ENCODE data around the gene NALCN. TPM values are rescaled to one million over a fixed set of nuclear protein-coding genes. Genes with fewer than 3 reads are reported as not detected.

Gene NALCN
- total RNA-seq, 5 donors from 2014 or later (not counting 1 experiment from before 2014, with no cell fraction given): not detected

DNA sequence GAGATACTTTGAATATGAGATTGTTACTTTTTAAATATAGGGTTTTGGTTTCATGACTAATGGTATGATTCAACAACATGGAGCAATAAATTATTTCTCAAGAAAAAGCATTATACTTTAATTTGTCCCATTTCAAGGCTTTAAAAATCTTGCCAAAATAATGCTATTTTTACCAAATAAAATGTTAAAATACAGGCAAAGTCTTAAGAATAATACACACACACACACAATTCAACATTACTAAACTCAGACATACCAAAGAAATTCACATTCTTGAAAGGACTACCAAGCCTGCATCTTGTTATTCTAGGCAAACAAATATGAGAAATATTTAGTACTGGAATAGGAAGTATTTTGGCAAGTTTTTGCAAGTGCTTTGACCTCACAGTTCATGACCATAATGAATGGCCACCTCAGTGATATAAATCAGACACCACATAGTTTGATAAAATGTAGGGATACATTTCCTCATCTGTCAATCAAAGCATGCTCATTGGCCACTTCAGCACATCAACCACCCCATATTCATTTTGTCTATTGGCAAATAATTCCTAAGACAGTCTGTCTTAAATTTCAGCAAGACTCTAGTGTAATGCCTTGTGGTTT lies 107.2 kb downstream of the NALCN start:
- no peaks in the 10 kb centered on the region for H3K36me3 Mint-ChIP-seq
- H3K9me3 Mint-ChIP-seq: peaks cover 0 to 5% (median 0%) of the 10 kb centered on the region in 3 donors
- no peak overlapping the region for H3K4me3 Mint-ChIP-seq
- ATAC-seq (replicated peaks in 1 of 4) (no peak), DNase-seq (no peak)
- H3K27ac ChIP-seq (ENCODE audit: low read length): no peak overlapping the region
- no peaks in the 10 kb centered on the region for H3K9me3 ChIP-seq
- no peaks in the 10 kb centered on the region for H3K27me3 Mint-ChIP-seq
- ChIA-PET CTCF (no interaction called here), POLR2A (no interaction called here)
- H3K4me1 ChIP-seq (ENCODE audit: control insufficient read depth in 1 of 2, extremely low read depth in 1 of 2, insufficient read depth in 2 of 2, low read length in 2 of 2): no peaks in the 10 kb centered on the region
- H3K36me3 ChIP-seq (ENCODE audit: control insufficient read depth in 2 of 2, extremely low read depth in 1 of 2, insufficient read depth in 1 of 2, low read length in 1 of 2): no peaks in the 10 kb centered on the region
- no peak overlapping the region for H3K4me3 ChIP-seq (ENCODE audit: control insufficient read depth in 1 of 2, extremely low read depth in 1 of 2, low read length in 1 of 2)
- no peaks in the 10 kb centered on the region for H3K4me1 Mint-ChIP-seq
- peaks cover 0 to 8% of the 10 kb centered on the region in 2 experiments for H3K27me3 ChIP-seq (replicated peaks in 1 of 2; ENCODE audit: control insufficient read depth in 2 of 2, extremely low read depth in 1 of 2, insufficient read depth in 2 of 2, low read length in 1 of 2)
- H3K27ac Mint-ChIP-seq: no peak overlapping the region

GRCh38 chr13:101308247-101309013 lies 107.9 kb downstream of the NALCN start:
- 71% methylated on average over 1 of the region's 4 CpGs for WGBS (ENCODE audit: insufficient coverage)

DNA sequence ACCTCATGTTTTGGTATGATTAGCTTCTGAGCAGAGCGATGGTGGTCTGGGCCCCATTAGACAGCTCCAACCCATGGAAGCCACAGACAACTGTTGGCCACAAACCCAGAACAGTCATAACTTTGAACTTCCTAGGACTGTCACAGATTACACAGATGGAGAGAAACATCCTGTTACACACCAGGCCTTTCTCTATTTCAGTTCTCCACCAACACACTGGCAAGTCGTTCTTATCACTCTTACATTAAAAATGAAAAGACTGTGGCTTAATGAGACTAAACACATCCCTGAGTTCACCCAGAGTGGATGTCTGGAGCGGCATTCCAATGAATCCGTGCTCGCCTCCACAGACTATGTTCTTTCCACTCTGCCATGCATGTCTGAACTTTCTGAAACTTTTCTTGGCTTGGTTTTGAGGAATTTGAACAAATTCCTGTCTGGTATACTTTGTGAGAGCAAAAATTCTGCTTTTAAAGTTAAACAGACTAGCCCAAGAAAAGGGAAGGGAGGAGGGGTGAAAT lies 109.1 kb downstream of the NALCN start:
- H3K4me3 Mint-ChIP-seq: no peak overlapping the region
- H3K36me3 ChIP-seq (ENCODE audit: control insufficient read depth in 2 of 2, extremely low read depth in 1 of 2, insufficient read depth in 1 of 2, low read length in 1 of 2): no peaks in the 10 kb centered on the region
- H3K36me3 Mint-ChIP-seq: no peaks in the 10 kb centered on the region
- ChIA-PET POLR2A (no interaction called here), CTCF (no interaction called here)
- peaks cover 0 to 5% (median 0%) of the 10 kb centered on the region in 3 donors for H3K9me3 Mint-ChIP-seq
- no peaks in the 10 kb centered on the region for H3K4me1 Mint-ChIP-seq
- no peak overlapping the region for H3K27ac ChIP-seq (ENCODE audit: low read length)
- H3K27me3 Mint-ChIP-seq: no peaks in the 10 kb centered on the region
- no peaks in the 10 kb centered on the region for H3K9me3 ChIP-seq
- no peaks in the 10 kb centered on the region for H3K4me1 ChIP-seq (ENCODE audit: control insufficient read depth in 1 of 2, extremely low read depth in 1 of 2, insufficient read depth in 2 of 2, low read length in 2 of 2)
- no peak for DNase-seq
- no peak overlapping the region for H3K4me3 ChIP-seq (ENCODE audit: control insufficient read depth in 1 of 2, extremely low read depth in 1 of 2, low read length in 1 of 2)
- peaks cover 0 to 8% of the 10 kb centered on the region in 2 experiments for H3K27me3 ChIP-seq (replicated peaks in 1 of 2; ENCODE audit: control insufficient read depth in 2 of 2, extremely low read depth in 1 of 2, insufficient read depth in 2 of 2, low read length in 1 of 2)
- WGBS (ENCODE audit: insufficient coverage): no CpG with 5 or more reads among the region's 5 CpGs
- no peak overlapping the region for H3K27ac Mint-ChIP-seq
- no peak for ATAC-seq (replicated peaks in 1 of 4)

More at GRCh38 chr13:101308247-101309013, 107.9 kb downstream of the NALCN start:
- Histone ChIP-seq H3K4me1 (ENCODE audit: control insufficient read depth in 1 of 2, extremely low read depth in 1 of 2, insufficient read depth in 2 of 2, low read length in 2 of 2) (no peaks in the 10 kb centered on the region), H3K36me3 (ENCODE audit: control insufficient read depth in 2 of 2, extremely low read depth in 1 of 2, insufficient read depth in 1 of 2, low read length in 1 of 2) (no peaks in the 10 kb centered on the region), H3K27me3 (replicated peaks in 1 of 2; ENCODE audit: control insufficient read depth in 2 of 2, extremely low read depth in 1 of 2, insufficient read depth in 2 of 2, low read length in 1 of 2) (peaks cover 0 to 8% of the 10 kb centered on the region in 2 experiments), H3K9me3 (no peaks in the 10 kb centered on the region), H3K4me3 (ENCODE audit: control insufficient read depth in 1 of 2, extremely low read depth in 1 of 2, low read length in 1 of 2) (no peak overlapping the region), H3K27ac (ENCODE audit: low read length) (no peak overlapping the region)
- DNase-seq (no peak), ATAC-seq (replicated peaks in 1 of 4) (no peak)
- Mint-ChIP-seq H3K27ac (no peak overlapping the region), H3K36me3 (no peaks in the 10 kb centered on the region), H3K4me1 (no peaks in the 10 kb centered on the region), H3K27me3 (no peaks in the 10 kb centered on the region), H3K4me3 (no peak overlapping the region), H3K9me3 (peaks cover 0 to 5% (median 0%) of the 10 kb centered on the region in 3 donors)
- POLR2A ChIA-PET: no interaction called here
- CTCF ChIA-PET: no interaction called here

GRCh38 chr13:101306773-101307172 lies 109.5 kb downstream of the NALCN start:
- Mint-ChIP-seq H3K4me3 (no peak overlapping the region), H3K9me3 (peaks cover 0 to 5% (median 0%) of the 10 kb centered on the region in 3 donors), H3K27me3 (no peaks in the 10 kb centered on the region), H3K36me3 (no peaks in the 10 kb centered on the region), H3K27ac (no peak overlapping the region), H3K4me1 (no peaks in the 10 kb centered on the region)
- H3K27ac ChIP-seq (ENCODE audit: low read length): no peak overlapping the region
- ATAC-seq (replicated peaks in 1 of 4) (no peak), DNase-seq (no peak)
- H3K9me3 ChIP-seq: no peaks in the 10 kb centered on the region
- peaks cover 0 to 8% of the 10 kb centered on the region in 2 experiments for H3K27me3 ChIP-seq (replicated peaks in 1 of 2; ENCODE audit: control insufficient read depth in 2 of 2, extremely low read depth in 1 of 2, insufficient read depth in 2 of 2, low read length in 1 of 2)
- H3K36me3 ChIP-seq (ENCODE audit: control insufficient read depth in 2 of 2, extremely low read depth in 1 of 2, insufficient read depth in 1 of 2, low read length in 1 of 2): no peaks in the 10 kb centered on the region
- CTCF ChIA-PET: no interaction called here
- POLR2A ChIA-PET: interaction anchor here in 1 of 2 donors (0.6 kb wide), 1 partner anchor 207 kb away, joined by 3 read pairs; no protein-coding TSS in a partner anchor
- H3K4me1 ChIP-seq (ENCODE audit: control insufficient read depth in 1 of 2, extremely low read depth in 1 of 2, insufficient read depth in 2 of 2, low read length in 2 of 2): no peaks in the 10 kb centered on the region
- WGBS (ENCODE audit: insufficient coverage): no CpG with 5 or more reads among the region's 3 CpGs
- H3K4me3 ChIP-seq (ENCODE audit: control insufficient read depth in 1 of 2, extremely low read depth in 1 of 2, low read length in 1 of 2): no peak overlapping the region

GRCh38 chr13:101305981-101306411 lies 110.3 kb downstream of the NALCN start:
- no peaks in the 10 kb centered on the region for H3K4me1 ChIP-seq (ENCODE audit: control insufficient read depth in 1 of 2, extremely low read depth in 1 of 2, insufficient read depth in 2 of 2, low read length in 2 of 2)
- H3K4me3 Mint-ChIP-seq: no peak overlapping the region
- no peak overlapping the region for H3K27ac Mint-ChIP-seq
- ChIA-PET CTCF (no interaction called here), POLR2A (interaction anchor here (0.6 kb wide), 2 partner anchors 207 to 1130 kb away, joined by 3 to 11 read pairs; no protein-coding TSS in a partner anchor)
- no peaks in the 10 kb centered on the region for H3K36me3 Mint-ChIP-seq
- 64% methylated on average over 6 of the region's 6 CpGs for WGBS (ENCODE audit: insufficient coverage)
- H3K36me3 ChIP-seq (ENCODE audit: control insufficient read depth in 2 of 2, extremely low read depth in 1 of 2, insufficient read depth in 1 of 2, low read length in 1 of 2): no peaks in the 10 kb centered on the region
- H3K4me1 Mint-ChIP-seq: no peaks in the 10 kb centered on the region
- H3K27me3 Mint-ChIP-seq: peaks cover 0 to 2% of the 10 kb centered on the region in 2 donors
- peaks cover 0 to 8% of the 10 kb centered on the region in 2 experiments for H3K27me3 ChIP-seq (replicated peaks in 1 of 2; ENCODE audit: control insufficient read depth in 2 of 2, extremely low read depth in 1 of 2, insufficient read depth in 2 of 2, low read length in 1 of 2)
- H3K4me3 ChIP-seq (ENCODE audit: control insufficient read depth in 1 of 2, extremely low read depth in 1 of 2, low read length in 1 of 2): no peak overlapping the region
- DNase-seq (no peak), ATAC-seq (replicated peaks in 1 of 4) (no peak)
- no peak overlapping the region for H3K27ac ChIP-seq (ENCODE audit: low read length)
- peaks cover 0 to 5% (median 0%) of the 10 kb centered on the region in 3 donors for H3K9me3 Mint-ChIP-seq
- H3K9me3 ChIP-seq: no peaks in the 10 kb centered on the region

DNA sequence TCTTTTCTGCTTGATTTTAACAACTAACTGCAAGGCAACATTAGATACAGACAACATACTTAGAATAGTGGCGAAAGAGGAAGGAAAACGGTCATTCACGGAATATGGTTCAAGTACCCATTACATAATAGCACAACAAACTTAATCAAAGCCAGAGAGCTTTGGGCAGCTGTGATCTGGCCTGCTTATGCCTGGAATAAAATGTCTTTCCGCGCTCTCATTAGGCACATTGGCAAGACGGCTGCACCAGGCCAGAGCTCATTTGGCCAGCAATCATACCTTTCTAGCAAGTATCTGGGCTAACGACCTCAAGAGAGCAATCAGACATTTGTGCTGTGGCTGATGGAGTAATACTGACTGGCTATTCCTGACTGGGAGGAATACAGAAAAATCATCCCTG lies 112.8 kb downstream of the NALCN start:
- no peaks in the 10 kb centered on the region for H3K9me3 Mint-ChIP-seq
- Histone ChIP-seq H3K27ac (ENCODE audit: low read length) (no peak overlapping the region), H3K27me3 (replicated peaks in 1 of 2; ENCODE audit: control insufficient read depth in 2 of 2, extremely low read depth in 1 of 2, insufficient read depth in 2 of 2, low read length in 1 of 2) (peaks cover 0 to 8% of the 10 kb centered on the region in 2 experiments), H3K4me3 (ENCODE audit: control insufficient read depth in 1 of 2, extremely low read depth in 1 of 2, low read length in 1 of 2) (no peak overlapping the region), H3K36me3 (ENCODE audit: control insufficient read depth in 2 of 2, extremely low read depth in 1 of 2, insufficient read depth in 1 of 2, low read length in 1 of 2) (no peaks in the 10 kb centered on the region), H3K4me1 (ENCODE audit: control insufficient read depth in 1 of 2, extremely low read depth in 1 of 2, insufficient read depth in 2 of 2, low read length in 2 of 2) (no peaks in the 10 kb centered on the region), H3K9me3 (no peaks in the 10 kb centered on the region)
- no peaks in the 10 kb centered on the region for H3K4me1 Mint-ChIP-seq
- ChIA-PET POLR2A (no interaction called here), CTCF (no interaction called here)
- WGBS (ENCODE audit: insufficient coverage): 88% methylated on average over 3 of the region's 7 CpGs
- peaks cover 0 to 3% of the 10 kb centered on the region in 2 donors for H3K27me3 Mint-ChIP-seq
- DNase-seq (no peak), ATAC-seq (replicated peaks in 1 of 4) (no peak)
- H3K36me3 Mint-ChIP-seq: no peaks in the 10 kb centered on the region
- no peak overlapping the region for H3K27ac Mint-ChIP-seq
- no peak overlapping the region for H3K4me3 Mint-ChIP-seq

Data from T-cell (primary cell).